ENCODE measurements around the gene CCDC85A. TPM values are rescaled to one million over a fixed set of nuclear protein-coding genes. Genes with fewer than 3 reads are reported as not detected.

CCDC85A gene
- total and polyA plus RNA-seq, 2 experiments from 2014 or later, result 2.5 to 3.3 TPM

DNA sequence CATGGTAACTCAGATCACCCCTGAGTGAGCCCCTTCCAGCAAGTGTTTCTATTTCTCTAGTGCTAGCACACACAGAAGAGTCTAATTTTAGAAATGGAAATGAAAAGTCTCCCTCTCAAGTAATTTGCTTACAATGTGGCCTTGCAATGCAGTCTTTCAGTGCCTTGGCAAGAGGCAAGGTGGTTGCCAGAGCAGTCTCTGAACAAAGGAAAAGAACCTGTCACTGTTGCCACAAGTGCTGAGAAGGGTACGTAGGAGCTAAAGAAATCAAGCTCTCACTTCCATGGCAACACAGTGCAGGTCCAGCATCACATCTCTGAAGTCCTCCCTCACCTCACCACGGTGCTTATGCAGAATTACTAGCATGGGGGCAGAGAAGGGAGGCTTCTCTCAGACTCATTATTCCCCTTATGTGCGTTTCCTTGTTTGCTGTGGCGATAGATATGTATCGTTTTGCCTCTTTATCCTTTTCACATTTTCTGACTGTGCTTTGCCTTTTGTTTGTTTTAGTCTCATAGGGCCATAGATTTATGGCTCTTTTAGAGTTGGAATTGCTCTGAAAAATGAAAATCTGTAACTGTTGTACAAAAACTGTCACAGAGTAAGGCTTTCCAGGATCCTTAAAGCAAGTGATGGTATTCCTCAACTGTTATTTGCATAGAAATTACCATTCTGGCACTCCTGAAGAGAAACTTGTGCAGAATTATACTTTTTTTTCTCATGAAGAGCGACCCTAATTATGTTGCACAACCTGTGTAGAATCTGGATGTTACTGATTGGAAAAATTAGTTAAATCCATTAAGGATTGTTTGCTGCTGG is 164.8 kb downstream of the CCDC85A start:
- WGBS (ENCODE audit: low lambda C conversion rate, missing lambda C conversion rate), result 71% methylated on average over 6 of the region's 6 CpGs
- DNase-seq (ENCODE audit: low spot score), result peak; percentile 4
- H2AFZ ChIP-seq, result no peak overlapping the region
- H3K36me3 ChIP-seq (replicated peaks; ENCODE audit: insufficient read depth, low read depth), result no peaks in the 10 kb centered on the region
- H3K4me2 ChIP-seq, result no peak overlapping the region
- TF ChIP-seq EZH2 (IDR thresholded peaks at IDR 0.05; ENCODE audit: borderline replicate concordance), result no peak
- no peaks in the 10 kb centered on the region for H3K9me2 ChIP-seq (replicated peaks; ENCODE audit: insufficient read depth)
- no peaks in the 10 kb centered on the region for H4K20me1 ChIP-seq (ENCODE audit: insufficient read depth, poor library complexity, severe bottlenecking)
- no peaks in the 10 kb centered on the region for H3K27me3 ChIP-seq
- no peaks in the 10 kb centered on the region for H3K79me2 ChIP-seq
- H3K4me3 ChIP-seq, result no peak overlapping the region
- H3K27ac ChIP-seq, result no peak overlapping the region
- no peaks in the 10 kb centered on the region for H3K9me3 ChIP-seq (ENCODE audit: low read depth)
- H3K4me1 ChIP-seq (ENCODE audit: insufficient read depth), result no peaks in the 10 kb centered on the region

DNA sequence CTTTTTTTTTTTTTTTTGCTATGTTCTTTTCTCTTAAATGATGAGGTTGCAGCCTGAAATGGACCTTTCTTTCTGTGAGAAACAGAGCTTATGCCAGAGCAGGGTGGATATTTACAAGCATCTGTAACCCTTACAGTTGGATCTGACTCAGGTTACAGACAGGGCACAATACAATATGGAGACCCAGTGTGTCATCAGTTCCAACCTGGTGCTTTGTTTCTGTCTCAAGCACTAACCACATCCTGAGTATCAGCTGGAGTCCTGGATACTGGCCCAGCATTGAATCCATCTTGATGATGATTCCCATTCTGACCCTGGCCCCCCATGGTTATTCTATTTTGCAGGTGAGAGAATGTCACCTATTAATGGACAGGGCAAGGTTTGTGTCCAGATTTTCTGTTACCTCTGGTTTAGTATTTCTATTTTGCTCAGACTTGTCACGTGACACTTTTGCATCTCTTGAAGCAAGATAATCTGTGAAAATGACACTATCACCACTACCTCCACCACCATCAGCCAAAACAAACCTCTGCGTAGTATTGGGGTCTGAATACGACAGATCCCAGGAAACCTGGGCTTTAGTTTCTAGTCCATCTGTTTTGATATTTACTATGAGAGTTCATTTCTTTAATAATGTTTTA is 174.0 kb downstream of the CCDC85A start:
- Histone ChIP-seq H3K79me2 (no peaks in the 10 kb centered on the region), H2AFZ (no peak overlapping the region), H3K9me2 (replicated peaks; ENCODE audit: insufficient read depth) (no peaks in the 10 kb centered on the region), H3K27me3 (no peaks in the 10 kb centered on the region), H3K36me3 (replicated peaks; ENCODE audit: insufficient read depth, low read depth) (no peaks in the 10 kb centered on the region), H3K4me1 (ENCODE audit: insufficient read depth) (no peaks in the 10 kb centered on the region), H3K4me2 (no peak overlapping the region), H4K20me1 (ENCODE audit: insufficient read depth, poor library complexity, severe bottlenecking) (no peaks in the 10 kb centered on the region), H3K27ac (no peak overlapping the region), H3K4me3 (no peak overlapping the region), H3K9me3 (ENCODE audit: low read depth) (no peaks in the 10 kb centered on the region)
- TF ChIP-seq, protein P1, sequence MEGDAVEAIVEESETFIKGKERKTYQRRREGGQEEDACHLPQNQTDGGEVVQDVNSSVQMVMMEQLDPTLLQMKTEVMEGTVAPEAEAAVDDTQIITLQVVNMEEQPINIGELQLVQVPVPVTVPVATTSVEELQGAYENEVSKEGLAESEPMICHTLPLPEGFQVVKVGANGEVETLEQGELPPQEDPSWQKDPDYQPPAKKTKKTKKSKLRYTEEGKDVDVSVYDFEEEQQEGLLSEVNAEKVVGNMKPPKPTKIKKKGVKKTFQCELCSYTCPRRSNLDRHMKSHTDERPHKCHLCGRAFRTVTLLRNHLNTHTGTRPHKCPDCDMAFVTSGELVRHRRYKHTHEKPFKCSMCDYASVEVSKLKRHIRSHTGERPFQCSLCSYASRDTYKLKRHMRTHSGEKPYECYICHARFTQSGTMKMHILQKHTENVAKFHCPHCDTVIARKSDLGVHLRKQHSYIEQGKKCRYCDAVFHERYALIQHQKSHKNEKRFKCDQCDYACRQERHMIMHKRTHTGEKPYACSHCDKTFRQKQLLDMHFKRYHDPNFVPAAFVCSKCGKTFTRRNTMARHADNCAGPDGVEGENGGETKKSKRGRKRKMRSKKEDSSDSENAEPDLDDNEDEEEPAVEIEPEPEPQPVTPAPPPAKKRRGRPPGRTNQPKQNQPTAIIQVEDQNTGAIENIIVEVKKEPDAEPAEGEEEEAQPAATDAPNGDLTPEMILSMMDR (IDR thresholded peaks at IDR 0.05; ENCODE audit: poor library complexity), result no peak
- TF ChIP-seq EZH2 (IDR thresholded peaks at IDR 0.05; ENCODE audit: borderline replicate concordance), result no peak
- TF ChIP-seq EZH2phosphoT487 (IDR thresholded peaks at IDR 0.05; ENCODE audit: low read depth, severe bottlenecking, unreplicated experiment), result no peak
- 96% methylated on average over 3 of the region's 3 CpGs for WGBS (ENCODE audit: low lambda C conversion rate, missing lambda C conversion rate)
- DNase-seq (ENCODE audit: low spot score), result no peak

DNA sequence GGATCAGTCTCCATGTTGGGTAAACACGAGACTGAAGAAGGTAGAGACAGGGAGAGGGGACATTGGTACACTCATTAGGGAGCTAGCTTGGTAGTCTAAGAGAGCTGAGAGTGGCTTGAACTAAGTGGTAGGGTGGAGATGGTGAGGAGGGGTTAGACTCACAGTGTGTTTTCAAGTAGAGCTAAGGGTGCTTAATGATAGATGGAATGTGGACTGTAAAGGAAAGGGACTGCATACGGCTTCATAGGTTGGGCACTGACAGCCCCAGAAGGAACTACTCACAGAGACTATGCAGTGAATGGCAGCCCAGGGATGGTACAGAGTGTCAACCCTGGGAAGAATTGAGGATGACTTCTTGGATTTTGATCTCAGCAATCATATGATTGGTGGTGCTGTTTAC is 178.1 kb downstream of the CCDC85A start:
- no peaks in the 10 kb centered on the region for H3K79me2 ChIP-seq
- no peak overlapping the region for H3K27ac ChIP-seq
- H3K36me3 ChIP-seq (replicated peaks; ENCODE audit: insufficient read depth, low read depth), result no peaks in the 10 kb centered on the region
- H3K9me2 ChIP-seq (replicated peaks; ENCODE audit: insufficient read depth), result no peaks in the 10 kb centered on the region
- no peak overlapping the region for H3K4me2 ChIP-seq
- H3K9me3 ChIP-seq (ENCODE audit: low read depth), result no peaks in the 10 kb centered on the region
- TF ChIP-seq, protein P1 (IDR thresholded peaks at IDR 0.05; ENCODE audit: poor library complexity), result no peak
- TF ChIP-seq EZH2 (IDR thresholded peaks at IDR 0.05; ENCODE audit: borderline replicate concordance), result no peak
- TF ChIP-seq EZH2phosphoT487 (IDR thresholded peaks at IDR 0.05; ENCODE audit: low read depth, severe bottlenecking, unreplicated experiment), result no peak
- WGBS (ENCODE audit: low lambda C conversion rate, missing lambda C conversion rate), result 61% methylated on average over 2 of the region's 2 CpGs
- no peaks in the 10 kb centered on the region for H4K20me1 ChIP-seq (ENCODE audit: insufficient read depth, poor library complexity, severe bottlenecking)
- no peak overlapping the region for H3K4me3 ChIP-seq
- no peaks in the 10 kb centered on the region for H3K27me3 ChIP-seq
- DNase-seq (ENCODE audit: low spot score), result no peak
- no peaks in the 10 kb centered on the region for H3K4me1 ChIP-seq (ENCODE audit: insufficient read depth)
- H2AFZ ChIP-seq, result no peak overlapping the region

DNA sequence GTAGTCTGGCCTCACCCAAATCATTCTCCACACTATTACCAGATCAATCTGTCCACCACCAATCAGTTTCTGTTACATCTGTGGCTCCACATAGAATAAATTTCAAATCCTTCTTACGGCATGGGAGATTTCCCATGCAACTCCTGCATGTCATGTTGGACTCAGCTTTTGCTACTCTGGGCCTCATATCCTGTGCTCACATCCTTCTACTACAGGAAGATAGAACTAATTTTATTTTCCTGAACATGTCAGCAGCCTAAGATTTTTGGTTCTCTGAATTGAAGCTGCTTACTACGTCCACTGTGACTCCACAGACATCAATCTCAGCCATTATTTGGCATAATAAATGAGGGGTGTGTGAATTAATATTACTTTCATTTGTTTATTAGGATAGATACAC is 181.1 kb downstream of the CCDC85A start:
- WGBS (ENCODE audit: low lambda C conversion rate, missing lambda C conversion rate), result 88% methylated on average over 2 of the region's 2 CpGs

More for the DNA sequence above, 181.1 kb downstream of the CCDC85A start:
- Histone ChIP-seq H3K4me1 (ENCODE audit: insufficient read depth) (no peaks in the 10 kb centered on the region), H3K36me3 (replicated peaks; ENCODE audit: insufficient read depth, low read depth) (no peaks in the 10 kb centered on the region), H3K4me3 (no peak overlapping the region), H3K79me2 (no peaks in the 10 kb centered on the region), H3K4me2 (no peak overlapping the region), H3K27ac (no peak overlapping the region), H2AFZ (no peak overlapping the region), H3K9me2 (replicated peaks; ENCODE audit: insufficient read depth) (no peaks in the 10 kb centered on the region), H3K27me3 (no peaks in the 10 kb centered on the region), H4K20me1 (ENCODE audit: insufficient read depth, poor library complexity, severe bottlenecking) (no peaks in the 10 kb centered on the region), H3K9me3 (ENCODE audit: low read depth) (no peaks in the 10 kb centered on the region)
- DNase-seq (ENCODE audit: low spot score), result no peak
- TF ChIP-seq, protein P1 (IDR thresholded peaks at IDR 0.05; ENCODE audit: poor library complexity), result no peak
- no peak for TF ChIP-seq EZH2 (IDR thresholded peaks at IDR 0.05; ENCODE audit: borderline replicate concordance)
